ENCODE results near the gene IAPP. TPM values are rescaled to one million over a fixed set of nuclear protein-coding genes. Genes with fewer than 3 reads are reported as not detected.
A peak's percentile ranks its signal among the peaks of the same experiment; 100 is the strongest.

IAPP gene
- total RNA-seq, 1 experiment from 2014 or later, result not detected

- Mint-ChIP-seq H3K27me3 (ENCODE audit: insufficient read depth, unreplicated experiment) (no peaks in the 10 kb centered on the region), H3K27ac (ENCODE audit: unreplicated experiment) (no peak overlapping the region), H3K36me3 (ENCODE audit: insufficient read depth, unreplicated experiment) (peaks cover 6% of the 10 kb centered on the region), H3K4me3 (ENCODE audit: unreplicated experiment) (no peak overlapping the region), H3K9me3 (ENCODE audit: unreplicated experiment) (peaks cover 59% of the 10 kb centered on the region), H3K4me1 (ENCODE audit: low read depth, unreplicated experiment) (no peaks in the 10 kb centered on the region)
- Histone ChIP-seq H3K4me1 (no peaks in the 10 kb centered on the region), H3K4me3 (ENCODE audit: low read depth, low read length) (no peak overlapping the region), H3K36me3 (ENCODE audit: control insufficient read depth, insufficient read depth, low read length) (no peaks in the 10 kb centered on the region), H3K27me3 (replicated peaks; ENCODE audit: control insufficient read depth, insufficient read depth, low read length) (no peaks in the 10 kb centered on the region), H3K9me3 (peaks cover 46% of the 10 kb centered on the region)
- POLR2A ChIA-PET, result no interaction called here
- intact Hi-C loops (cut with micrococcal nuclease; ENCODE audit: unreplicated experiment), result no loop called here
- no peak for TF ChIP-seq CTCF (IDR thresholded peaks at IDR 0.05; ENCODE audit: insufficient read depth in 1 of 2, low read depth in 1 of 2, low read length in 1 of 2, severe bottlenecking in 1 of 2, unreplicated experiment in 1 of 2)
- BruUV-seq (replicated peaks), result no TSS peak
- no peak for DNase-seq
- CTCF ChIA-PET, result no interaction called here
These were observed 44.1 kb upstream of the IAPP start for GRCh38 chr12:21328578-21328977.

- H3K36me3 ChIP-seq (ENCODE audit: control insufficient read depth, insufficient read depth, low read length), result no peaks in the 10 kb centered on the region
- BruUV-seq (replicated peaks), result no TSS peak
- no peaks in the 10 kb centered on the region for H3K27me3 ChIP-seq (replicated peaks; ENCODE audit: control insufficient read depth, insufficient read depth, low read length)
- peak in 1 of 2 experiments; percentile 16 for DNase-seq
- ChIA-PET POLR2A (no interaction called here), CTCF (no interaction called here)
- H3K4me1 Mint-ChIP-seq (ENCODE audit: low read depth, unreplicated experiment), result no peaks in the 10 kb centered on the region
- peaks cover 6% of the 10 kb centered on the region for H3K36me3 Mint-ChIP-seq (ENCODE audit: insufficient read depth, unreplicated experiment)
- no peaks in the 10 kb centered on the region for H3K4me1 ChIP-seq
- no peak overlapping the region for H3K27ac Mint-ChIP-seq (ENCODE audit: unreplicated experiment)
- intact Hi-C loops (cut with micrococcal nuclease; ENCODE audit: unreplicated experiment), result no loop called here
- no peak for TF ChIP-seq CTCF (IDR thresholded peaks at IDR 0.05; ENCODE audit: insufficient read depth in 1 of 2, low read depth in 1 of 2, low read length in 1 of 2, severe bottlenecking in 1 of 2, unreplicated experiment in 1 of 2)
- H3K27me3 Mint-ChIP-seq (ENCODE audit: insufficient read depth, unreplicated experiment), result no peaks in the 10 kb centered on the region
- peaks cover 57% of the 10 kb centered on the region for H3K9me3 Mint-ChIP-seq (ENCODE audit: unreplicated experiment)
- no peak overlapping the region for H3K4me3 ChIP-seq (ENCODE audit: low read depth, low read length)
- no peak overlapping the region for H3K4me3 Mint-ChIP-seq (ENCODE audit: unreplicated experiment)
- peaks cover 43% of the 10 kb centered on the region for H3K9me3 ChIP-seq
These were observed 41.9 kb upstream of the IAPP start for GRCh38 chr12:21330682-21331253.

- Mint-ChIP-seq H3K27me3 (ENCODE audit: insufficient read depth, unreplicated experiment) (peaks cover 10% of the 10 kb centered on the region), H3K4me1 (ENCODE audit: low read depth, unreplicated experiment) (no peaks in the 10 kb centered on the region), H3K4me3 (ENCODE audit: unreplicated experiment) (no peak within 1 kb of the TSS), H3K27ac (ENCODE audit: unreplicated experiment) (no peak within 1 kb of the TSS), H3K9me3 (ENCODE audit: unreplicated experiment) (peaks cover 20% of the 10 kb centered on the region), H3K36me3 (ENCODE audit: insufficient read depth, unreplicated experiment) (no peaks in the 10 kb centered on the region)
- no TSS peak for BruUV-seq (replicated peaks)
- Histone ChIP-seq H3K9me3 (peaks cover 22% of the 10 kb centered on the region), H3K27me3 (replicated peaks; ENCODE audit: control insufficient read depth, insufficient read depth, low read length) (no peaks in the 10 kb centered on the region), H3K4me1 (no peaks in the 10 kb centered on the region), H3K4me3 (ENCODE audit: low read depth, low read length) (no peak within 1 kb of the TSS), H3K36me3 (ENCODE audit: control insufficient read depth, insufficient read depth, low read length) (no peaks in the 10 kb centered on the region)
- POLR2A ChIA-PET, result no interaction called here
- intact Hi-C loops (cut with micrococcal nuclease; ENCODE audit: unreplicated experiment), result no loop called here
- no peak for TF ChIP-seq CTCF (IDR thresholded peaks at IDR 0.05; ENCODE audit: insufficient read depth in 1 of 2, low read depth in 1 of 2, low read length in 1 of 2, severe bottlenecking in 1 of 2, unreplicated experiment in 1 of 2)
- CTCF ChIA-PET, result no interaction called here
- DNase-seq, result no peak
These were observed 37.9 kb upstream of the IAPP start, which contains the start of gene SLCO1A2 for GRCh38 chr12:21334771-21335325. SLCO1A2 (minus strand) TSS chr12:21334917; CDS start chr12:21334647, 270 bp downstream.

Data from Caco-2 (cell line).